Skeletal muscle satellite cell (primary cell): ENCODE results near the gene FHOD1.

Source experiments
- H3K27me3 ChIP-seq: 2 replicates; pipeline ENCODE4 v1.7.0; 2013; ENCODE audit warnings: low read length; ENCODE audit not compliant: control insufficient read depth, insufficient read depth
- H3K36me3 ChIP-seq: 2 replicates; pipeline ENCODE4 v1.7.0; 2013; ENCODE audit warnings: mild to moderate bottlenecking, control low read depth, low read length; ENCODE audit not compliant: insufficient read depth
- H3K4me1 ChIP-seq: 2 replicates; pipeline ENCODE4 v1.7.0; 2013; ENCODE audit warnings: low read length; ENCODE audit not compliant: control insufficient read depth, insufficient read depth
- H3K4me2 ChIP-seq: 2 replicates; pipeline ENCODE4 v1.7.0; 2013; ENCODE audit warnings: mild to moderate bottlenecking, low read length
- H3K4me3 ChIP-seq: 2 replicates; pipeline ENCODE4 v1.7.0; 2013; ENCODE audit warnings: low read length
- H3K9ac ChIP-seq: 2 replicates; pipeline ENCODE4 v1.7.0; 2013; ENCODE audit warnings: mild to moderate bottlenecking, low read depth, low read length, moderate library complexity
- H3K9me3 ChIP-seq: replicated peaks from 2 replicates; pipeline ENCODE4 v1.7.0; 2013; ENCODE audit warnings: mild to moderate bottlenecking, control low read depth, low read length

The FHOD1 gene

DNA sequence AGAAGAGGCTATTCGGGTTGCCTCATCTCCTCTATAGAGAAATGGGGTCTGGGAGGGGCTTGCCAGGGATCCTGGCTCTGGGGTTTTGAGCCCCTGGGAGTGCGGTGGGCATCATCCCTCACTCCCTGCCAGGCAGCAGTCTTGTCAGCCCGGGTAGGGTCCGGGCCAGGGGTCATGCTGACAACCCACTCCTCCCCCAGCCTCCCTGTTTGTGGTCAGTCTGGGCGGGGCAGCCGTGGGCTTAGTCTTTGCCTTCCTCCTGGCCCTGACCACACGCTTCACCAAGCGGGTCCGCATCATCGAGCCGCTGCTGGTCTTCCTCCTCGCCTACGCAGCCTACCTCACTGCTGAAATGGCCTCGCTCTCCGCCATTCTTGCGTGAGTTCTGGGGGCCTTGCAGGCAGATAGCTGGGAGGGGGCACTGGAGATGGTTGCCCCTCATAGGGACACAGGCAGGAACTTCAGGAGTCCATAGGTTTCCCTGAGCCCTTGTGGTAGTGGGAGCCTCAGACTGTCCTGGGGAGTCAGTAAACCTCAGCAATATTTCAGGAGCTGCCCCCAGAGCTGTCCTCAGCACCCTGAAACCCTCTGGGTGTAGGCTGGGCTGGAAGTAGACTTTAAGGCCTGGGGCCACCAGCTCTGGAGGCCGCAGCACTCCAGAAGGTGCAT, 8.4 kb upstream of the FHOD1 start:
- Histone ChIP-seq H3K4me3 (no peak overlapping the region), H3K9me3 (no peaks in the 10 kb centered on the region), H3K9ac (no peak overlapping the region), H3K4me1 (peaks cover 7% of the 10 kb centered on the region), H3K4me2 (no peak overlapping the region), H3K36me3 (peaks cover 6% of the 10 kb centered on the region), H3K27me3 (no peaks in the 10 kb centered on the region)

DNA sequence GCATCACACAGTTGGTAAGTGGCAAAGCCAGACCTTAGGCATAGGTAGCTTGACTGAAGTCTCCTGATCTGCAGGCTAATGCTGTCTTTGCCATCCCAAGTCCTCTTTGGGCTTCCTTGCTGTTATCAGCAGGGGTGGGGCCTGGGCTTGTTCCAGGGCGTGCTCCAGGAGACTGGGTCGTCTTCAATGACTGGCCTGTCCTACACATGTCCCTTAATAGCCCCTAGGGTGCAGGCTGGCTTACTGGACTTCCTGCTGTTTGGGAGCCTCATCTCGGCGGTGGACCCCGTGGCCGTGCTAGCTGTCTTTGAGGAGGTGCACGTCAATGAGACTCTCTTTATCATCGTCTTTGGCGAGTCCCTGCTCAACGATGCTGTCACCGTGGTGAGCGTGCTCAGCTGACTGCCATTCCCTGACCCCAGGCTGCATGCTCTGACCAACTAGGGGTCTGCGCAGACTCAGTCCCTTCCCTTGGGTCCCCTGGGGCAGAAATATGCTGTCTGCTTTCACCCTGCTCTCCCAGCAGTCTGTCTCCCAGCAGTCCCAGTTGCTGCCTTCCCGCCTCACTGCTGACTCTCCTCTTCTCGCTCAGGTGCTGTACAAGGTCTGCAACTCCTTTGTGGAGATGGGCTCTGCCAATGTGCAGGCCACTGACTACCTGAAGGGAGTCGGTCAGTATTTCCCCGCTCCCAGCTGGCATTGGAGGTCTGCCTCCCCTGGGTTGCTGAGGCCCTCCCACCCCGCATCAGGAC, 7.7 kb upstream of the FHOD1 start:
- Histone ChIP-seq H3K9me3 (no peaks in the 10 kb centered on the region), H3K4me1 (peaks cover 9% of the 10 kb centered on the region), H3K4me3 (no peak overlapping the region), H3K9ac (no peak overlapping the region), H3K27me3 (no peaks in the 10 kb centered on the region), H3K36me3 (peaks cover 6% of the 10 kb centered on the region), H3K4me2 (no peak overlapping the region)

DNA sequence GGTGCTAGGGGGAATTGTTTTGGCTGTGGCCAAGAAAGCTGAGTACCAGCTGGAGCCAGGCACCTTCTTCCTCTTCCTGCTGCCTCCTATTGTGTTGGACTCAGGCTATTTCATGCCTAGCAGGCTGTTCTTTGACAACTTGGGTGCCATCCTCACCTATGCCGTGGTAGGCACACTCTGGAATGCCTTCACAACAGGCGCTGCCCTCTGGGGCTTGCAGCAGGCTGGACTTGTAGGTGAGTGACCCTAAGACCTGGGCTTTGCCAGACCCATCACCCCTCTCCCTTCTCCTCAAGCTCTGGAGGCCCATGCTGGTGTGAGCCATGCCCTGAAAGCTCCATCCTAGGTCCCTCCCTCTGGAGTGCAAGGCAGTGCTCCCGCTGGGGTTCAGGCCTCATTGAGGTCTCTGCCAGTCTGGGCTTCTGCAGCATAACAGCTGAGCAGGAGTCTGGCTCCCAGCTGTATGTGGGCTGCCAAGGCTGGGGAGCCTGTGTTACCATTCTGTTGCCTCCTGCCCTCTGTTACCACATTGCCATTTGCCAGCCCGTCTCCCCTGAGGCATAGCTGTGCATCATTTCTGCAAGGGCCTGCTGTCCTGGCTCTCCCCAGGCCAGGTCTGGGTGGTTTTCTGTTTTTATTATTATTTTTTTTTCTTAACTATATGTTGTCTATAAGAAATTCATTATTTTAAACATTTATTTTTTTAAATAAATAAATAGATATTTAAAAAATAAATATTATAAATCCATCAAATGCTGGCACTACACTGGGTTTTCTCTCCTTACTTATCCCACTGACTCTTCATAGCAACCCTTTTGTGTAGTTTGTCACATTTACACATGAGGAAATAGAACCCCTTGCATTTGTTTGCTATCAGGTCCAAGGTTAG, 5.6 kb upstream of the FHOD1 start:
- H3K4me2 ChIP-seq, result no peak overlapping the region
- H3K9ac ChIP-seq, result no peak overlapping the region
- peaks cover 26% of the 10 kb centered on the region for H3K4me1 ChIP-seq
- no peaks in the 10 kb centered on the region for H3K27me3 ChIP-seq
- peaks cover 6% of the 10 kb centered on the region for H3K36me3 ChIP-seq
- H3K4me3 ChIP-seq, result no peak overlapping the region
- H3K9me3 ChIP-seq, result no peaks in the 10 kb centered on the region

DNA sequence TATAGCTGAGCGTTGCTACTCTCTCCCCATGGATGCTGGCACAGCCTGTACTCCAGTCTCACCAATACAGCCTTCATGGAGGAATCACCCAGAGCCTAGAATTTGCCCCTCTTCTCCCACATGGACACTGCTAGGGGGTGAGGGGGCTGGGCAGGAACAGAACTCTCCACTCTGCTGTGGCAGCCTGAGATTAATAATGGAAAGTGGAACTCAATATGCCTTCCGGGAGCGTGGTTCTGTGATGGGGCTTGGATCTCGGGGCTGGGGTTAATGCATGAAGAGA, 2.7 kb upstream of the FHOD1 start:
- peak overlapping the region; percentile 95 for H3K4me2 ChIP-seq
- no peaks in the 10 kb centered on the region for H3K9me3 ChIP-seq
- H3K27me3 ChIP-seq, result no peaks in the 10 kb centered on the region
- no peaks in the 10 kb centered on the region for H3K36me3 ChIP-seq
- H3K9ac ChIP-seq, result no peak overlapping the region
- peak overlapping the region; percentile 80 for H3K4me3 ChIP-seq
- peaks cover 34% of the 10 kb centered on the region for H3K4me1 ChIP-seq

DNA sequence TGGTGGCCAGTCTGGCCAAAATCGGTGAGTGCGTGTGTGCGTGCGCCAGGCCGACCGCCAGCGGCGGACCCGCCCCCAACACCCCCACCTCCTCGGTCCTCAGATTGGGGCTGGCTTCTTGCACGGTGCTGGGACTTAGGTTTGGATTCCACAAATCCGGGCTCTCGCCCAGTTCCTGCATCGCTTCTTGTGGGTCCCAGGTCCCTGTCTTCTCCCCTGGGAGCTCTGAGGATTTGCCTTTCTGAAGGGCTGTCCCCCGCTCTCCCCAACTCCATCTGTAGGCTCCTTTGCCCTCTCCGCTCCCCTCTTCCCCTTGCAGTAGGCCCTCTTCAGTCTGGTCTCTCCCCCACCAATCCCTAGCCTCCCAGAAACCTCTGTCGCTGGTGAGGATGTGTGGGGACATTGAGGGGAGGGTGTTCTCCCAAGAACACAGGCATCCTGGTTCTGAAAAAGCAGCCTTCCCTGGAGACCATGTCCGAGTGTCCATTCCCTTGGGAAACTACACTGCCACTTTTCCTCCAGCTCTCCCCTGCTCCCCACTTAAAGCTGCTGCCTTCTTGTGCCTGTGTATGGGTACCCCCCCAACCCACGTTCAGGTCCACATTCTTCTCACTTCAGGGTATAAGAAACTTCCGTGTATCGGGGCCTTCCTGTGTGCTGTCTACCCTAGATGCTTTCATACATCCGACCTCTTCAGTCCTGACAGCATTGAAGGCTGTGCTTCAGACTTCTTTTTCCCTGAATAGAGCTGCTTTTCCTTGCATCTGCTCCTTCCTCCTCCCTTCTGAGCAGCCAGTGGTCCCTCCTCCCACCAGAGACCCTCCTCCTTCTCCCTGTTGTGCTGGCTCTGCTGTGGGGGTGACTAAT, 2.1 kb upstream of the FHOD1 start:
- Histone ChIP-seq H3K4me2 (peak overlapping the region; percentile 95), H3K9me3 (no peaks in the 10 kb centered on the region), H3K9ac (peak overlapping the region; percentile 75), H3K4me1 (peaks cover 39% of the 10 kb centered on the region), H3K36me3 (no peaks in the 10 kb centered on the region), H3K27me3 (no peaks in the 10 kb centered on the region), H3K4me3 (peak overlapping the region; percentile 80)

DNA sequence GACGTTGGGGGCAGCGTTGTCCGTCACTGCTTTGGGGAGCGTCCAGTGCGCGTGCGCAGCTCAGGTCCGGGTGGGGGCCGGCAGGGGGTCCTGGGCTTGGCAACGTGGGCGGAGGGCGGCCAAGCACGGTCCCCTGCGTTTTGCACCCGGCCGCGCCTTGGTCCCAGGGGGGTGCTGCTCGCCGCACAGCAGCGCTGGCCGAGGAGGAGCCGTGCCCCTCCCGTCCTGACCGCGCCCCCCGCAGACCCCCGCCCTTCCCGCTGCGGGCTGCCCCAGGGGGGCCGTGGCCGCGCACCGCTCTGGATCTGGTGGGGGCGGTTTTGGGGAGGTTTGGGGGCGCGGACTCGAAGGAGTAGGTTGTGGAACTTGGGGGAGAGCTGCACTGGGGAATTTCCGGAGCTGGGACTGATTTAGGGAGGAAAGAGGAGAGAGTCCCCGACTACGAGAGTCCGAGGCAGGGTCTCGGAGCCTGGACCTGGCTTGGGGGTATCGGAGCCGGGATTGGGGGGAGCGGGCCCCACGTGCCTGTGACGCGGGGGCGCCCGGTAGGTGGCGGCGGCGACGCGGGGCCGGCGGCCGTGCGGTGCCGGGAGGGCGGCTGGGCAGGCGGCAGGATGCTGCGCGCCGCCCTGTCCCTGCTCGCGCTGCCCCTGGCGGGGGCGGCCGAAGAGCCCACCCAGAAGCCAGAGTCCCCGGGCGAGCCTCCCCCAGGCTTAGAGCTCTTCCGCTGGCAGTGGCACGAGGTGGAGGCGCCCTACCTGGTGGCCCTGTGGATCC, 1.3 kb upstream of the FHOD1 start, which contains the start of gene SLC9A5:
Gene SLC9A5, plus strand, starts transcription at position 579 of the 777 bp plus-strand sequence. Its CDS starts 36 bp downstream, at position 615.
- Histone ChIP-seq H3K4me3 (peak within 1 kb of the TSS; percentile 80), H3K4me2 (peak within 1 kb of the TSS; percentile 95), H3K9ac (peak within 1 kb of the TSS; percentile 75), H3K4me1 (peaks cover 48% of the 10 kb centered on the region), H3K36me3 (no peaks in the 10 kb centered on the region), H3K9me3 (no peaks in the 10 kb centered on the region), H3K27me3 (no peaks in the 10 kb centered on the region)

DNA sequence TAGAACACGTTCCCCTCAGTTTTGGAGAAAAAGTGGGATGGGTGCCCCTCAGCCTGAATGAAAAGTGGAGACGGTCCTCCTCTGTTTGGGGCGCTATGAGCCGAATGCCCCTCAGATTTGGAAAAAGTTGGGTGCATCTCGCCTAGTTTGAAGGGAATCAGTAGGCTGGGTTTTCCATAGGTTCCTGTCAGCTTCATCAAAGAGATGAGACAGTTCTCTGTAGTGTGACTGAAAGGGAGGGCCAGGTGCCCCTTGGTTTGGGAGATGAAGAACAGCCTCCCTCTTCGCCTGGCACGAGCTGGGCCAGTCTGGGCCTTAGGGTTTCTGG, 756 bp upstream of the FHOD1 start:
- Histone ChIP-seq H3K4me2 (peak overlapping the region; percentile 95), H3K9ac (peak overlapping the region; percentile 75), H3K36me3 (no peaks in the 10 kb centered on the region), H3K9me3 (no peaks in the 10 kb centered on the region), H3K4me1 (peaks cover 53% of the 10 kb centered on the region), H3K4me3 (peak overlapping the region; percentile 80), H3K27me3 (no peaks in the 10 kb centered on the region)

DNA sequence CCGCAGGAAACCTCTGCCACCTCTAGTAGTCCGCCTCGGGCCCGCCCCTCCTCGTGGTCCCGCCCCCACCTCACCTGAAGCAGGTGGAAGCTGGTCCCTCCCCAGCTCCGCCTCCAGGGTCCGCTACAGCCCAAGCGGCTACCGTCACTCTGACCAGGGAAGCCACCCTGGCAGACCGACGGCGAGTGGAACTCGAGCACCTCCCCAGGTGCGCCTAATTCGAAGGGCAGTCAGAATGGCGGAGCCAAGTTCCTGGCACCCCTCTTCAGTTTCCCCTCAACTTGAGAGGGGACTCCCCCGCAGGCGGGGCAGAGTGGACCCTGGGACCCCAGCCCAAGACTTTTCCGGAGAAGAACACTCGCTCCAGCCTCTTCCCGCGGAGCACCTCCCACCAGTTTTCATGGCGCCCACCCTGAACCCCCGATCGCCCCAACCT, 507 bp downstream of the FHOD1 start:
- H3K27me3 ChIP-seq, result no peaks in the 10 kb centered on the region
- peak overlapping the region; percentile 80 for H3K4me3 ChIP-seq
- H3K4me1 ChIP-seq, result peaks cover 63% of the 10 kb centered on the region
- peak overlapping the region; percentile 86 for H3K4me2 ChIP-seq
- H3K9ac ChIP-seq, result peak overlapping the region; percentile 82
- no peaks in the 10 kb centered on the region for H3K9me3 ChIP-seq
- H3K36me3 ChIP-seq, result no peaks in the 10 kb centered on the region

DNA sequence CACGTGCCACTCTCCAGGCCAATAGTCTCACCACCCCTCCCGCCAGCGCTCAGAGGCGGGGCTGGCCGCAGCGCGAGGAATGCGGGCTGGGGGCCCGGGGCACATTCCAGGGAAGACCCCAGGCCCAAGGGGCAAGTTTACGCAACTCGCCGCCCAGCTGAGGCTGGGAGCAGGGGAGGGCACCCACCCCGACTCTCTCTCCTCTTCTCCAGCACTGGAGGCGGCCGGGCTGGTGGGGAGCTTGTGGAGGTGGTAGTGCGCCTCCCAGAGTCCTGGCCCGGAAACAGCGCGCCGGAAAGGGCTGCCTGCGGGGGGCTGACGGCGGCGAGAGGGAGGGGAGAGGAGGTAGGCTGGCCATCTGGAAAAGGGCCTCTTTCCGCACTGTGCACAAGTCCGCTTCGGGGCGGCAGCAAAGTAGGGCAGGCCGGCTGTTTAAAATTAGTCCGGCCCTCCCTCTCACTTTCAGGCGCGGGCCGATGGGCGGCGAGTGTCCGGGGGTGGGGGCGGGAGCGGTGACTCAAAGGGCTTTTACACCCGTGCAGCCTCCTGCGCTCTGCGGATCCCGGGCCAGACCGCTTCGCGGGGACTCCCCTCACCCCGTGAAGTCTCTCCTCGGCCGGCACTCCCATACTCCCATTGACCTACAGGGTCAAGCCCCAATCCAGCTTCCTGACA, 1.1 kb downstream of the FHOD1 start:
- H3K36me3 ChIP-seq, result no peaks in the 10 kb centered on the region
- H3K4me2 ChIP-seq, result peak overlapping the region; percentile 86
- peak overlapping the region; percentile 80 for H3K4me3 ChIP-seq
- no peaks in the 10 kb centered on the region for H3K9me3 ChIP-seq
- no peaks in the 10 kb centered on the region for H3K27me3 ChIP-seq
- H3K4me1 ChIP-seq, result peaks cover 69% of the 10 kb centered on the region
- peak overlapping the region; percentile 82 for H3K9ac ChIP-seq

DNA sequence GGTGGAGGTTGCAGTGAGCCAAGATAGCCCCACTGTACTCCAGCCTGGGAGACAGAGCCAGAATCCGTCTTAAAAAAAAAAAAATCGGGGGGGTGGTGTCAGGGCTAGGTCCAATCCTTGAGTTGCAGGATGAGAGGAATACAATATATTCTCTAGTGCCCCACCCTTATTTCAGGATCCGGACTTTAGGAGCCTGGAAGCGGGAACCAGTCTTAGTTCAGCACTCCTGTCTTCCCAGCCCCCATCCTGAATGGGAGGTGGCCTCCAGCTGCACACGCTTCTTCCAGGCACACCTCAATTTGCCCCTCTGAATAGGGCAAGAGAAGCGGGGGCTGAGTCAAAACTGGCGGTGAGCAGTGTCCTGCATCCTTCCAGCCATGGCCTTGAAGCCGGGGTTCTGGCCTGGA, 1.6 kb downstream of the FHOD1 start:
- no peaks in the 10 kb centered on the region for H3K36me3 ChIP-seq
- H3K27me3 ChIP-seq, result no peaks in the 10 kb centered on the region
- peaks cover 74% of the 10 kb centered on the region for H3K4me1 ChIP-seq
- peak overlapping the region; percentile 80 for H3K4me3 ChIP-seq
- peak overlapping the region; percentile 82 for H3K9ac ChIP-seq
- no peaks in the 10 kb centered on the region for H3K9me3 ChIP-seq
- H3K4me2 ChIP-seq, result peak overlapping the region; percentile 86
